HG03135 (cell line): ENCODE results near the gene EEA1.
A peak's percentile ranks its signal among the peaks of the same experiment; 100 is the strongest.
"Not testable (repeated sequence)": the region's sequence is repeated elsewhere in the genome, so short reads cannot be mapped to it uniquely, and the experiment has no call there.

ENCODE experiments used
- ATAC-seq: cut with Tn5 transposase; IDR thresholded peaks from one replicate; pipeline ENCODE4 v1.9.1; 2021; ENCODE audit warnings: mild to moderate bottlenecking, moderate library complexity; ENCODE audit not compliant: unreplicated experiment

Gene EEA1

DNA sequence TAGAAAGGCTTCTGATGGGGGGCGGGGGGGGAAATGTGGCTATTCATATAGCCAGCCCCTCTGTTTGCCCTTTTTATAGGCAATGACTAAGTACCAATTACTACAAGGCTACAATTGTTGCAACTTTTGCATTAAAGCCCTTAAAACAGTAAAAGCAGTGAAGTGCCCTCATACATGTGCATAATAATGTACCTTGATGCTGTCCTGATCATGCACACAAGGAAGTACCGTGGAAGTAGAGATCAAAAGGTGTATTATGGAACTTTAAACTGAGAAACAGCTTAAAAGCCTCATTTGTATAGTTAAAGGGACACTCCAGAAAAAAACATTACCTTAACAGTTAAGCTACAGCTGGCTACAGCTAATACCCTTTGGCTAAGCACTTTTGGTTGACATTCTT is 114.5 kb downstream of the EEA1 start:
- ATAC-seq, result no peak

GRCh38 chr12:92810370-92810769 is 118.7 kb downstream of the EEA1 start:
- no peak for ATAC-seq

- no peak for ATAC-seq
These were observed 125.2 kb downstream of the EEA1 start for GRCh38 chr12:92803903-92804302.

GRCh38 chr12:92802906-92803305 is 126.2 kb downstream of the EEA1 start:
- no peak for ATAC-seq

- no peak for ATAC-seq
These were observed 132.4 kb downstream of the EEA1 start for GRCh38 chr12:92796650-92797049.

GRCh38 chr12:92794814-92795213 is 134.3 kb downstream of the EEA1 start:
- ATAC-seq, result no peak

DNA sequence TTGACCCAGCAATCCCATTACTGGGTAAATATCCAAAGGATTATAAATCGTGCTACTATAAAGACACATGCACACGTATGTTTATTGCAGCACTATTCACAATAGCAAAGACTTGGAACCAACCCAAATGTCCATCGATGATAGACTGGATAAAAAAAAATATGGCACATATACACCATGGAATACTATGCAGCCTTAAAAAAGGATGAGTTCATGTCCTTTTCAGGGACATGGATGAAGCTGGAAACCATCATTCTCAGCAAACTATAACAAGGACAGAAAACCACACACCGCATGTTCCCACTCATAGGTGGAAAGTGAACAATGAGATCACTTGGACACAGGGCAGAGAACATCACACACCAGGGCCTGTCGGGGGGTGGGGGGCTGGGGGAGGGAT is 134.7 kb downstream of the EEA1 start:
- ATAC-seq, result not testable (repeated sequence)

- no peak for ATAC-seq
These were observed 143.1 kb downstream of the EEA1 start for GRCh38 chr12:92786045-92786444.

GRCh38 chr12:92785563-92785950 is 143.5 kb downstream of the EEA1 start:
- ATAC-seq, result no peak

DNA sequence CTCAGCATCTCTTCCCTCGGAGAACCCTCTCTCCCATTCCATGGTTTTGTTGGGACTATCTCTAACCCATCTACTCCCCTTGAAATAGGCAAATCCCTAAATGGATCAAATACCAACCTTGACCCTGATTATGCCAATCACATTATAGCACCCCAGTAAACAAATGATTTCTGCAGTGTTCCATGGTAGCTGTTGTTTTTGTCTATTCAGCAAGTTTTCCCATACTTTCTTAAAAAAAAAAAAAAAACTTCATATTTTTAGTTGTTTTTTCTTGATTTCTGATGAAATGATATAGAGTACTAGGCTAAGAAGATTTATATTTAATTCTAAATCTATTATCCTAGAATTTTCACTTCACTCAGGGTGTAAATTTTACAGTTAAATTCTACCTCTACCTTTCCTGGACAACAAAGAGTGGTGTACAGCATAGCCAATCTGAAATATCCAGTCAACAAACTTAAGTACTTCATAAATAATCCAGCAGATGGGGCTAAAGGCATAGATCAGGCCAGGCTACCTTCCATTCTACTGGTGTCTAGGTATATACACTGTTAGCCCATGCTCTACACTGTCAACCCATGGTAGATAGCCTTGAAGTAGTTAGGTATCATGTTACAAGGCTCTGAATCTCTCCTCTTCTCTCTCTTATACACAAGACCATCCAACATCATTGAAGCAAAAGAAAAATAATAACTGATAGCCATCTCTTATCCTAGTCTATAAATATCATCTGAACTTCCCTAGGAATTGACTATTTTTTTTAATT is 144.1 kb downstream of the EEA1 start:
- peak; percentile 98 for ATAC-seq

- no peak for ATAC-seq
These were observed 144.7 kb downstream of the EEA1 start for GRCh38 chr12:92784356-92784755.

GRCh38 chr12:92779902-92780301 is 149.2 kb downstream of the EEA1 start:
- ATAC-seq, result no peak

DNA sequence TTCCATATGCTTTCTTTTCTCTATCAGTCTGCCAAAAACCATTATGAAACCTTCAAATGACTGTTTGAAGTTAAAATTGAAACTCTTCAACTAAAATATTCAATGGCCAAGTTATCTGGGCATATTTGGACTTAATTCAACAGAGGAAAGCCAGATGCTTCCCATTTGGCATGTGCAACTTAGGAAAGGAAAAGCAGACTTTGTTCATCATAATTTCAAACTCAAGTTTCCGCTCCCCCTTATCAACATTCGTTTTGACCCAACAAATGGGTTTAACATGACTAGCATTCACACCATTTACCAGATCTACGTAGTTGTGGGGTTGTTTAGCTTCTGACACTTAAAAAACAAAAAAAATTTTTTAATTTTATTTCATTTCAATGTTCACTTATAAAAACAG is 150.6 kb downstream of the EEA1 start:
- no peak for ATAC-seq

GRCh38 chr12:92775416-92775815 is 153.7 kb downstream of the EEA1 start:
- no peak for ATAC-seq

- no peak for ATAC-seq
These were observed 158.1 kb downstream of the EEA1 start for GRCh38 chr12:92771001-92771400.

- ATAC-seq, result peak; percentile 74
These were observed 159.8 kb downstream of the EEA1 start for GRCh38 chr12:92769124-92769901.

DNA sequence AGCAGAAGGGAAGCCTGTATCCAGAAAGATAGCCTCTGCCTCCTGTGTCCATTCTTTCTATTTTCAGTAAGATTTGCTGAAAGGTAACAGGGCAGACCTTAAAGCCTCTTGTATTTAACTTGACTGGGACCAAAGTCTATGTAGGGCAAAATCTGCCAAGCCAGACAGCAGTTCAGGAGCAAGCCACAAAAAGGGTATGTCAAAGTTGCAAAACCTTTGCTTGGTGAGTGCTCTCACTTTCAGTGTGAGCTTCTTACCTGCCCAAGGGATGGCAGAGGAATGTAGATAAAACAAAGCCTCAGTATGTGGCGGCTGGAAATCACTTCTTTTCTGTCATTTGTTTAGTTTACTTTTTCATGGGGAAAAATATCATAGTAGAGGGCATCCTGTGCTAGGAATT is 163.2 kb downstream of the EEA1 start:
- ATAC-seq, result no peak

GRCh38 chr12:92764831-92765230 is 164.3 kb downstream of the EEA1 start:
- ATAC-seq, result no peak

GRCh38 chr12:92762773-92763172 is 166.3 kb downstream of the EEA1 start:
- ATAC-seq, result no peak

- no peak for ATAC-seq
These were observed 169.3 kb downstream of the EEA1 start for GRCh38 chr12:92759634-92760268.

DNA sequence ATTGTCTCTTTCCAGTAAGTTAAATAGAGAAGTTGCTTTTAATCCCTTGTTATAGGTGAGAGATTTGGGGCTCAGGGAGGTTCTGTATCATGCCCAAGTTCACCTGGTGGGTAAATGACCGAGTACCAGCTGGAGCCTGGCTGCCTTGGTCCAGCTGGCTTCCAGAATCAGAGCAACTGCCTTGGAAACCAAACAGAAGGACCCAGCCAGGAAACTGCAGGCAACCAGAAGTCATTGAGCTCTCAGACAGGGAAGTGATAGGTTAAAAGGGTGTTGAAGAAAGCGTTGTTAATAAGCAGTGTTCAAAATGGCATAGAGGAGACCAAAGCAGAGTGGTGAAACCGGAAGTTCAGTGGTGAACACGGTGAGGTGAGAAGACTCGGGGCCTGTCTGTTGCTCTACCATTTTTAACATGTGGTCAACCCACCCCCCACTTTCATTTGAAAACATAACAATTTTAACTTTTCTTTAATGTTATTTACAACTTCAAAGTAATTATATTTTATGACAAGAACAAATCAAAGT is 171.4 kb downstream of the EEA1 start:
- no peak for ATAC-seq
